Measurements from ENCODE around the gene USP49. TPM values are rescaled to one million over a fixed set of nuclear protein-coding genes. Genes with fewer than 3 reads are reported as not detected.

The USP49 gene
- total and polyA plus RNA-seq, 2 of the 13 experiments (the other 11 are each of a cell fraction or from before 2014, with no cell fraction given) = 2.9 to 4.3 TPM

GRCh38 chr6:41780551-41781365 is 114.4 kb downstream of the USP49 start, which contains the start of gene PRICKLE4 (continued):
- no peak for TF ChIP-seq HNF4A (CRISPR knock-in tag; IDR thresholded peaks at IDR 0.05)
- TF ChIP-seq ZFP36 (IDR thresholded peaks at IDR 0.05; ENCODE audit: borderline replicate concordance, low read depth, low read length, partially characterized antibody) = no peak
- TF ChIP-seq PCBP2 (optimal IDR thresholded peaks at IDR 0.05; ENCODE audit: low read depth, low read length, poor library complexity, severe bottlenecking) = no peak
- TF ChIP-seq ZBTB21 (CRISPR knock-in tag; IDR thresholded peaks at IDR 0.05) = no peak
- no peak for TF ChIP-seq ZNF326 (CRISPR knock-in tag; IDR thresholded peaks at IDR 0.05; ENCODE audit: borderline replicate concordance)
- TF ChIP-seq CERS6 (CRISPR knock-in tag; IDR thresholded peaks at IDR 0.05) = no peak
- no peak for TF ChIP-seq HNRNPLL (IDR thresholded peaks at IDR 0.05; ENCODE audit: low read depth, low read length, poor library complexity, severe bottlenecking)
- no peak for TF ChIP-seq ZBED4 (CRISPR knock-in tag; IDR thresholded peaks at IDR 0.05; ENCODE audit: borderline replicate concordance)
- TF ChIP-seq ZNF749 (CRISPR knock-in tag; IDR thresholded peaks at IDR 0.05; ENCODE audit: borderline replicate concordance) = no peak
- TF ChIP-seq ZNF562 (CRISPR knock-in tag; IDR thresholded peaks at IDR 0.05; ENCODE audit: borderline replicate concordance) = no peak
- no peak for TF ChIP-seq HMG20A (CRISPR knock-in tag; IDR thresholded peaks at IDR 0.05; ENCODE audit: borderline replicate concordance)
- no peak for TF ChIP-seq ZSCAN20 (CRISPR knock-in tag; IDR thresholded peaks at IDR 0.05; ENCODE audit: borderline replicate concordance)
- no peak for TF ChIP-seq FOSL2 (CRISPR knock-in tag; IDR thresholded peaks at IDR 0.05)
- TF ChIP-seq MATR3 (CRISPR knock-in tag; IDR thresholded peaks at IDR 0.05) = no peak
- no peak for TF ChIP-seq NBN (conservative IDR thresholded peaks at IDR 0.05)
- no peak for TF ChIP-seq TAF1 (CRISPR knock-in tag; IDR thresholded peaks at IDR 0.05)
- peak; percentile 13; the same call in 1 of the 2 replicates for TF ChIP-seq KDM5B (CRISPR knock-in tag; IDR thresholded peaks at IDR 0.05; ENCODE audit: borderline replicate concordance)
- no peak for TF ChIP-seq NPAS2 (CRISPR knock-in tag; IDR thresholded peaks at IDR 0.05; ENCODE audit: borderline replicate concordance)
- 0 out of 2 replicates have a peak, but pooled peaks have one; percentile 4 for TF ChIP-seq GABPB1 (CRISPR knock-in tag; IDR thresholded peaks at IDR 0.05)
- TF ChIP-seq ZNF672 (CRISPR knock-in tag; IDR thresholded peaks at IDR 0.05) = no peak
- no peak for TF ChIP-seq SKI (IDR thresholded peaks at IDR 0.05; ENCODE audit: partially characterized antibody)
- TF ChIP-seq CEBPG (CRISPR knock-in tag; IDR thresholded peaks at IDR 0.05) = no peak
- TF ChIP-seq GPN1 (CRISPR knock-in tag; IDR thresholded peaks at IDR 0.05; ENCODE audit: borderline replicate concordance) = no peak
- TF ChIP-seq RFX3 (CRISPR knock-in tag; IDR thresholded peaks at IDR 0.05) = no peak
- TF ChIP-seq RORA (CRISPR knock-in tag; IDR thresholded peaks at IDR 0.05) = no peak
- TF ChIP-seq IKZF5 (CRISPR knock-in tag; IDR thresholded peaks at IDR 0.05) = no peak
